GM12878 (cell line): Measurements from ENCODE around the gene PELO. TPM values are rescaled to one million over a fixed set of nuclear protein-coding genes. Genes with fewer than 3 reads are reported as not detected.

Experiments
- ATAC-seq: fragments of 200-7000 bp; cut with Tn5 transposase; 3 replicates; pipeline ENCODE4 v1.9.1; 2020; ENCODE audit warnings: mild to moderate bottlenecking, moderate library complexity
- BruUV-seq: library from RNA; stranded (reverse); fragments of 400-500 nt; replicated peaks from 2 replicates; lab custom pipeline; 2021; lab: Mats Ljungman, UMichigan
- CTCF ChIA-PET: fragments of 300-600 bp; sonication (Branson Sonifier 250); formaldehyde crosslinking; extraction: SDS; loops from one replicate; lab custom pipeline; 2021; ENCODE audit warnings: inconsistent platforms; lab: Yijun Ruan, JAX
- POLR2A ChIA-PET: fragments of 350-600 bp; formaldehyde crosslinking; extraction: SDS; loops from one replicate; lab custom pipeline; 2021; ENCODE audit warnings: inconsistent platforms; lab: Charles Lee
- RAD21 ChIA-PET: fragments of 300-600 bp; sonication (Branson Sonifier 250); formaldehyde crosslinking; loops from one replicate; lab custom pipeline; 2023; ENCODE audit warnings: antibody characterized with exemption; ENCODE audit not compliant: unreplicated experiment; lab: Charles Lee
- SMC1A ChIA-PET: fragments of 300-600 bp; sonication (Branson Sonifier 250); formaldehyde crosslinking; loops from one replicate; lab custom pipeline; 2023; ENCODE audit not compliant: unreplicated experiment, uncharacterized antibody; lab: Charles Lee
- DNase-seq: peaks from one replicate; pipeline ENCODE4 v3.0.0-alpha.2; 2011; ENCODE audit warnings: low read depth, low spot score
- FAIRE-seq: peaks from 3 replicates; lab custom pipeline; 2011; peaks lifted over from hg19 to GRCh38; lab: Jason Lieb, UNC
- H2AFZ ChIP-seq: 2 replicates; pipeline ENCODE4 v1.6.0; 2011; ENCODE audit warnings: low read depth, low read length, control low read depth; ENCODE audit not compliant: control insufficient read depth
- H3K27ac ChIP-seq: 2 replicates; pipeline ENCODE4 v1.5.1; 2011; ENCODE audit warnings: control low read depth; ENCODE audit not compliant: control insufficient read depth, insufficient read depth
- H3K27me3 ChIP-seq, 2 experiments: replicated peaks in 1 of 2; 2 replicates each; pipeline versions ENCODE4 v1.6.0 to v1.6.1; 2011; ENCODE audit warnings: low read length in 1 of 2; ENCODE audit not compliant: control insufficient read depth in 2 of 2, insufficient read depth in 2 of 2
- H3K36me3 ChIP-seq, 2 experiments: 2 replicates each; pipeline ENCODE4 v1.5.1; 2011; ENCODE audit warnings: low read length in 1 of 2; ENCODE audit not compliant: control insufficient read depth in 2 of 2, insufficient read depth in 2 of 2
- H3K4me1 ChIP-seq: 2 replicates; pipeline ENCODE4 v1.6.1; 2011; ENCODE audit warnings: mild to moderate bottlenecking, low read length, moderate library complexity, mixed read lengths; ENCODE audit not compliant: control insufficient read depth, insufficient read depth
- H3K4me2 ChIP-seq: 2 replicates; pipeline ENCODE4 v1.6.0; 2011; ENCODE audit warnings: control low read depth; ENCODE audit not compliant: control insufficient read depth, insufficient read depth
- H3K4me3 ChIP-seq: fragments of 200-600 bp; sonication (generic); 2 replicates; pipeline ENCODE4 v1.5.1; 2016
- H3K79me2 ChIP-seq: 2 replicates; pipeline ENCODE4 v1.6.0; 2011; ENCODE audit warnings: low read length; ENCODE audit not compliant: control insufficient read depth, insufficient read depth
- H3K9ac ChIP-seq: 2 replicates; pipeline ENCODE4 v1.8.0; 2011; ENCODE audit warnings: low read length, control low read depth, mixed read lengths; ENCODE audit not compliant: control insufficient read depth, insufficient read depth
- H3K9me3 ChIP-seq: replicated peaks from 3 replicates; pipeline ENCODE4 v1.5.1; 2011; ENCODE audit warnings: mild to moderate bottlenecking, low read length; ENCODE audit not compliant: control insufficient read depth, insufficient read depth
- H4K20me1 ChIP-seq: 2 replicates; pipeline ENCODE4 v1.6.0; 2011; ENCODE audit not compliant: control insufficient read depth, insufficient read depth
- CREM ChIP-seq: IDR thresholded peaks from 2 replicates; pipeline ENCODE4 v1.6.1; 2014; ENCODE audit warnings: antibody characterized with exemption, low read depth
- GATAD2B ChIP-seq: fragments of 450-650 bp; conservative IDR thresholded peaks from 2 replicates; pipeline ENCODE4 v1.6.1; 2017; ENCODE audit warnings: low read depth, mild to moderate bottlenecking, moderate library complexity
- MLLT1 ChIP-seq: fragments of 450-650 bp; IDR thresholded peaks from 2 replicates; pipeline ENCODE4 v1.6.1; 2016; ENCODE audit warnings: mild to moderate bottlenecking
- NFYB ChIP-seq: IDR thresholded peaks from 2 replicates; pipeline ENCODE4 v1.6.1; 2011; ENCODE audit warnings: low read depth, mild to moderate bottlenecking, low read length, improper control_type of control experiment, moderate library complexity; ENCODE audit not compliant: insufficient read depth
- RCOR1 ChIP-seq: conservative IDR thresholded peaks from 2 replicates; pipeline ENCODE4 v1.6.1; 2012; ENCODE audit warnings: low read depth, low read length, improper control_type of control experiment
- SIN3A ChIP-seq: IDR thresholded peaks from 2 replicates; pipeline ENCODE4 v1.6.1; 2012; ENCODE audit warnings: low read depth, low read length, improper control_type of control experiment
- SMC3 ChIP-seq: IDR thresholded peaks from 2 replicates; pipeline ENCODE4 v1.6.1; 2011; ENCODE audit warnings: low read length, improper control_type of control experiment, borderline replicate concordance
- TAF1 ChIP-seq: IDR thresholded peaks from 2 replicates; pipeline ENCODE4 v1.6.1; 2011; ENCODE audit warnings: mild to moderate bottlenecking, low read depth, low read length, borderline replicate concordance
- YY1 ChIP-seq: IDR thresholded peaks from 2 replicates; pipeline ENCODE4 v1.6.1; 2011; ENCODE audit warnings: low read depth, mild to moderate bottlenecking, low read length
- ZBED1 ChIP-seq: IDR thresholded peaks from 2 replicates; pipeline ENCODE4 v1.6.1; 2016; ENCODE audit warnings: borderline replicate concordance
- ZNF217 ChIP-seq: fragments of 450-650 bp; IDR thresholded peaks from 2 replicates; pipeline ENCODE4 v1.6.1; 2017; ENCODE audit warnings: antibody characterized with exemption, mild to moderate bottlenecking
- in situ Hi-C: fragments of 300-500 bp; cut with MboI; formaldehyde crosslinking; loops from 9 replicates; pipeline ENCODE4 v1.14.3; 2018; ENCODE audit warnings: mixed read lengths
- intact Hi-C: fragments of 100-400 bp; cut with micrococcal nuclease; formaldehyde crosslinking; loops from one replicate; pipeline ENCODE4 v1.14.2; 2022; ENCODE audit not compliant: unreplicated experiment
- polyA plus RNA-seq, 11 experiments: library from polyadenylated mRNA; depleted of rRNA in 4 of 11; unstranded in 6 of 11; stranded (reverse) in 5 of 11; fragments of >200 nt; fragmentation: Nextera tagmentation in 4 of 11; fragmentation: Illumina TruSeq in 1 of 11; extraction: Ambion mirVana in 4 of 11; extraction: Trizol in 1 of 11; gene quantifications; 1 replicate in 1 of 11; 2 replicates in 10 of 11; pipeline versions ENCODE4 v1.2.1 to v1.2.3, GENCODE V29; 2011 to 2016; ENCODE audit warnings: inconsistent platforms in 2 of 11, missing spikeins in 2 of 11, low read depth in 1 of 11
- total RNA-seq, 4 experiments: library from RNA; depleted of rRNA in 3 of 4; stranded (reverse); fragments of >200 nt in 3 of 4; fragmentation: Illumina TruSeq in 1 of 4; extraction: Trizol in 1 of 4; gene quantifications; 2 replicates each; pipeline versions ENCODE4 v1.2.1 to v1.2.3, GENCODE V29; 2013 to 2021
- TF ChIP-seq, protein P1 (sequence below): fragments of 150-350 bp; IDR thresholded peaks from 2 replicates; pipeline ENCODE4 v1.6.1; 2016; ENCODE audit warnings: low read depth, low read length
- TF ChIP-seq, protein P2 (sequence below): IDR thresholded peaks from 2 replicates; pipeline ENCODE4 v1.6.1; 2012; ENCODE audit warnings: low read length, inconsistent platforms

Gene PELO
- total and polyA plus RNA-seq, 10 of the 15 experiments (the other 5 are each of a cell fraction or from before 2014, with no cell fraction given) = 5.6 to 11.9 (median 8.7) TPM

- TF ChIP-seq, protein P1, sequence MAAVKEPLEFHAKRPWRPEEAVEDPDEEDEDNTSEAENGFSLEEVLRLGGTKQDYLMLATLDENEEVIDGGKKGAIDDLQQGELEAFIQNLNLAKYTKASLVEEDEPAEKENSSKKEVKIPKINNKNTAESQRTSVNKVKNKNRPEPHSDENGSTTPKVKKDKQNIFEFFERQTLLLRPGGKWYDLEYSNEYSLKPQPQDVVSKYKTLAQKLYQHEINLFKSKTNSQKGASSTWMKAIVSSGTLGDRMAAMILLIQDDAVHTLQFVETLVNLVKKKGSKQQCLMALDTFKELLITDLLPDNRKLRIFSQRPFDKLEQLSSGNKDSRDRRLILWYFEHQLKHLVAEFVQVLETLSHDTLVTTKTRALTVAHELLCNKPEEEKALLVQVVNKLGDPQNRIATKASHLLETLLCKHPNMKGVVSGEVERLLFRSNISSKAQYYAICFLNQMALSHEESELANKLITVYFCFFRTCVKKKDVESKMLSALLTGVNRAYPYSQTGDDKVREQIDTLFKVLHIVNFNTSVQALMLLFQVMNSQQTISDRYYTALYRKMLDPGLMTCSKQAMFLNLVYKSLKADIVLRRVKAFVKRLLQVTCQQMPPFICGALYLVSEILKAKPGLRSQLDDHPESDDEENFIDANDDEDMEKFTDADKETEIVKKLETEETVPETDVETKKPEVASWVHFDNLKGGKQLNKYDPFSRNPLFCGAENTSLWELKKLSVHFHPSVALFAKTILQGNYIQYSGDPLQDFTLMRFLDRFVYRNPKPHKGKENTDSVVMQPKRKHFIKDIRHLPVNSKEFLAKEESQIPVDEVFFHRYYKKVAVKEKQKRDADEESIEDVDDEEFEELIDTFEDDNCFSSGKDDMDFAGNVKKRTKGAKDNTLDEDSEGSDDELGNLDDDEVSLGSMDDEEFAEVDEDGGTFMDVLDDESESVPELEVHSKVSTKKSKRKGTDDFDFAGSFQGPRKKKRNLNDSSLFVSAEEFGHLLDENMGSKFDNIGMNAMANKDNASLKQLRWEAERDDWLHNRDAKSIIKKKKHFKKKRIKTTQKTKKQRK = no peak
- TF ChIP-seq GATAD2B (no peak), TAF1 (no peak), NFYB (no peak)
These were observed 17.9 kb downstream of the PELO start (continued) for GRCh38 chr5:52805615-52806014.

- Histone ChIP-seq H3K27me3 (no peaks in the 10 kb centered on the region), H3K4me1 (0 out of 2 replicates have a peak, but pooled peaks cover 3% of the 10 kb centered on the region), H3K9me3 (no peaks in the 10 kb centered on the region), H3K27ac (no peak overlapping the region), H3K36me3 (no peaks in the 10 kb centered on the region), H2AFZ (no peak overlapping the region), H4K20me1 (no peaks in the 10 kb centered on the region), H3K9ac (no peak overlapping the region), H3K4me3 (no peak overlapping the region), H3K4me2 (no peak overlapping the region), H3K79me2 (peaks cover 20% of the 10 kb centered on the region)
- TF ChIP-seq SMC3 = no peak
- TF ChIP-seq, protein P2, sequence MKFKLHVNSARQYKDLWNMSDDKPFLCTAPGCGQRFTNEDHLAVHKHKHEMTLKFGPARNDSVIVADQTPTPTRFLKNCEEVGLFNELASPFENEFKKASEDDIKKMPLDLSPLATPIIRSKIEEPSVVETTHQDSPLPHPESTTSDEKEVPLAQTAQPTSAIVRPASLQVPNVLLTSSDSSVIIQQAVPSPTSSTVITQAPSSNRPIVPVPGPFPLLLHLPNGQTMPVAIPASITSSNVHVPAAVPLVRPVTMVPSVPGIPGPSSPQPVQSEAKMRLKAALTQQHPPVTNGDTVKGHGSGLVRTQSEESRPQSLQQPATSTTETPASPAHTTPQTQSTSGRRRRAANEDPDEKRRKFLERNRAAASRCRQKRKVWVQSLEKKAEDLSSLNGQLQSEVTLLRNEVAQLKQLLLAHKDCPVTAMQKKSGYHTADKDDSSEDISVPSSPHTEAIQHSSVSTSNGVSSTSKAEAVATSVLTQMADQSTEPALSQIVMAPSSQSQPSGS = no peak
- no peak for TF ChIP-seq SIN3A
- TF ChIP-seq CREM = no peak
- TF ChIP-seq ZNF217 = no peak
- no peak for TF ChIP-seq RCOR1
- TF ChIP-seq MLLT1 = no peak
- no peak for TF ChIP-seq YY1
- no peak for TF ChIP-seq ZBED1
- POLR2A ChIA-PET = no interaction called here
- ATAC-seq (no peak), FAIRE-seq (no peak), DNase-seq (no peak)
- SMC1A ChIA-PET = no interaction called here
- no TSS peak for BruUV-seq
- RAD21 ChIA-PET = no interaction called here
- CTCF ChIA-PET = interaction anchor here (0.6 kb wide), 1 partner anchor 35 kb away, joined by 4 read pairs; no protein-coding TSS in a partner anchor
- intact Hi-C loops (no loop called here), in situ Hi-C loops (no loop called here)
These were observed 19.3 kb downstream of the PELO start for GRCh38 chr5:52807037-52807436.
